Cardiac fibroblast (primary cell): ENCODE data around the gene UBIAD1.

Source experiments
- DNase-seq, 2 donors: peaks; one replicate each; pipeline versions ENCODE4 v3.0.0 to v3.0.0-alpha.2; 2010; ENCODE audit warnings: low read depth in 2 of 2
- H3K4me3 ChIP-seq, 2 donors: replicated peaks in 1 of 2; 1 replicate in 1 of 2; 2 replicates in 1 of 2; pipeline ENCODE4 v1.5.1; 2011; ENCODE audit warnings: low read depth in 2 of 2, low read length in 2 of 2, mild to moderate bottlenecking in 2 of 2, moderate library complexity in 1 of 2
- CTCF ChIP-seq: IDR thresholded peaks from one replicate; pipeline ENCODE4 v1.5.1; 2011; ENCODE audit warnings: low read depth, mild to moderate bottlenecking, low read length, inconsistent platforms

The UBIAD1 gene

GRCh38 chr1:11331945-11332546 lies 59.0 kb downstream of the UBIAD1 start:
- H3K4me3 ChIP-seq, result no peak overlapping the region
- no peak for TF ChIP-seq CTCF
- no peak for DNase-seq

GRCh38 chr1:11333631-11334030 lies 60.6 kb downstream of the UBIAD1 start:
- no peak overlapping the region for H3K4me3 ChIP-seq
- no peak for TF ChIP-seq CTCF
- DNase-seq, result no peak

- DNase-seq, result no peak
- H3K4me3 ChIP-seq, result no peak overlapping the region
- TF ChIP-seq CTCF, result no peak
These were observed 61.3 kb downstream of the UBIAD1 start for GRCh38 chr1:11334261-11334804.

- DNase-seq, result no peak
- TF ChIP-seq CTCF, result no peak
- no peak overlapping the region for H3K4me3 ChIP-seq
These were observed 61.8 kb downstream of the UBIAD1 start for GRCh38 chr1:11334821-11335220.

- H3K4me3 ChIP-seq, result no peak overlapping the region
- TF ChIP-seq CTCF, result no peak
- no peak for DNase-seq
These were observed 62.5 kb downstream of the UBIAD1 start for GRCh38 chr1:11335417-11336056.

- peak; percentile 32 to 38 for DNase-seq
- peak; percentile 88 for TF ChIP-seq CTCF
These were observed 64.6 kb downstream of the UBIAD1 start for GRCh38 chr1:11337580-11338073.

More at GRCh38 chr1:11337580-11338073, 64.6 kb downstream of the UBIAD1 start:
- H3K4me3 ChIP-seq, result no peak overlapping the region
